ENCODE data around the gene NCAM1. TPM values are rescaled to one million over a fixed set of nuclear protein-coding genes. Genes with fewer than 3 reads are reported as not detected.

The NCAM1 gene
- total RNA-seq, 2 donors from 2014 or later = 0.40 to 0.44 TPM

GRCh38 chr11:113016905-113017304 lies 55.7 kb downstream of the NCAM1 start:
- Mint-ChIP-seq H3K27me3 (peaks cover 15% of the 10 kb centered on the region), H3K36me3 (ENCODE audit: low read depth) (no peaks in the 10 kb centered on the region), H3K27ac (no peak overlapping the region), H3K4me1 (no peaks in the 10 kb centered on the region), H3K4me3 (no peak overlapping the region)
- no peaks in the 10 kb centered on the region for H3K9me3 ChIP-seq (ENCODE audit: control insufficient read depth, low read length, poor library complexity, severe bottlenecking)
- ATAC-seq (no peak), DNase-seq (no peak)

DNA sequence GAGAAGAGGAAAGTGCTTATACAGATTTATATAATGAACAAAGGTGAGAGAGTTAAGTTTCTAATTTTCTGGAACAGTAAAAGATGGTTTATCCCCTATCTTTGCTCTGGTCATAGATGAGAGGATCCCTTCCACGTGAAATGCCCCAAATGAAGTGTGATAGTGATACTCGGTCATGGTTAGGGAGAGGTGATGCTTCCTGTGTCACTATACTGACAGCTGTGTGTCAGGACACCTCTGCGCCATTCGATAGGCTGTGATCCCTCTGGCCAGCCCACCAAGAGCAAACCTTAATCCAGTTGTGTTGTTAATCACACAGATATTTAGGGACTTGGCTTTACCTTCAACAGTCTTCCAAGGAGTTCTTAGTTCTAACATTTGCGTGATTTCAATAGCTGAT lies 57.7 kb downstream of the NCAM1 start:
- ATAC-seq = no peak
- H3K4me1 Mint-ChIP-seq = no peaks in the 10 kb centered on the region
- no peaks in the 10 kb centered on the region for H3K9me3 ChIP-seq (ENCODE audit: control insufficient read depth, low read length, poor library complexity, severe bottlenecking)

GRCh38 chr11:113019711-113020110 lies 58.5 kb downstream of the NCAM1 start:
- H3K27me3 Mint-ChIP-seq = peaks cover 14% of the 10 kb centered on the region
- no peak overlapping the region for H3K4me3 Mint-ChIP-seq
- DNase-seq (no peak), ATAC-seq (no peak)
- no peaks in the 10 kb centered on the region for H3K36me3 Mint-ChIP-seq (ENCODE audit: low read depth)
- H3K4me1 Mint-ChIP-seq = no peaks in the 10 kb centered on the region
- no peaks in the 10 kb centered on the region for H3K9me3 ChIP-seq (ENCODE audit: control insufficient read depth, low read length, poor library complexity, severe bottlenecking)
- no peak overlapping the region for H3K27ac Mint-ChIP-seq

More for the DNA sequence above, 57.7 kb downstream of the NCAM1 start:
- H3K4me3 Mint-ChIP-seq = no peak overlapping the region
- peaks cover 15% of the 10 kb centered on the region for H3K27me3 Mint-ChIP-seq
- no peak overlapping the region for H3K27ac Mint-ChIP-seq
- no peak for DNase-seq
- no peaks in the 10 kb centered on the region for H3K36me3 Mint-ChIP-seq (ENCODE audit: low read depth)

DNA sequence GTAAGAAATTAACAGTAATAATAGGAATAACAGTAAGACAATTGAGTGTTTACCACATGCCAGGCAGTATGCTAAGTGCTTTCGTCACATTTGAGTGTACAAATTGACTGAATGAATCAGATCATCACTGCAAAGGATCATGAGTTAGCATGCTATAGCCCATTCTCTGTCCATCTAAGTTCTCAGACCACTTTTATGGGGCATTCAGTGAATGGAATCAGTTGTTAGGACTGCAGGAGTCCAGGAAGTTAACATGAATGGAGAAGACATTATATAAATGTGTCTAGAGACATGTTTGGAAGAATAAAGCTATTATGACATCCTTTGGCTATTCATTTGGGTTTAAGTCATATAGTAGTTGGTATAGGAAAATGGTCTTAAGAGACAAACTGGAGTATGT lies 59.9 kb downstream of the NCAM1 start:
- no peaks in the 10 kb centered on the region for H3K9me3 ChIP-seq (ENCODE audit: control insufficient read depth, low read length, poor library complexity, severe bottlenecking)
- no peak for ATAC-seq
- no peak overlapping the region for H3K27ac Mint-ChIP-seq
- no peaks in the 10 kb centered on the region for H3K36me3 Mint-ChIP-seq (ENCODE audit: low read depth)
- H3K27me3 Mint-ChIP-seq = peaks cover 18% of the 10 kb centered on the region
- H3K4me3 Mint-ChIP-seq = no peak overlapping the region
- no peaks in the 10 kb centered on the region for H3K4me1 Mint-ChIP-seq
- DNase-seq = no peak

DNA sequence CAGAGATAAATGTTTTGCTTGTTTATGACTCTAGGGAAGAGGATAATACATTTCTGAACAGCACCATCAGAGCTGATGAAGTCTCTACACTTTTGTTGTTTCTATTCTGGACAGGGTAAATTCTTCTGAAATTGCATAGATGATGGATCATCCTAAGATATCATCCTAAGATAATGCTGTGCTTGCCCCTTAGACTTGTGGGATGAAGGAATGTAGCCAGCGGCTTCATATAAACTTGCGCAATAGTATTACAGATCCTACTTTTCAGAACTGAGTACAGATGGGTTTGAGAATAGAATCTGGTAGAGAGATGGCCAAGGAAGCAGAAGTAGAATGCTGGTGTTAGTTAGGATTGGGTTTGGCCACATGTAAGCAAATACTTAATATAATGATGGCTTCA lies 61.0 kb downstream of the NCAM1 start:
- no peak overlapping the region for H3K4me3 Mint-ChIP-seq
- no peaks in the 10 kb centered on the region for H3K36me3 Mint-ChIP-seq (ENCODE audit: low read depth)
- ATAC-seq (no peak), DNase-seq (no peak)
- H3K9me3 ChIP-seq (ENCODE audit: control insufficient read depth, low read length, poor library complexity, severe bottlenecking) = no peaks in the 10 kb centered on the region
- H3K27ac Mint-ChIP-seq = no peak overlapping the region
- H3K4me1 Mint-ChIP-seq = no peaks in the 10 kb centered on the region
- H3K27me3 Mint-ChIP-seq = peaks cover 16% of the 10 kb centered on the region

DNA sequence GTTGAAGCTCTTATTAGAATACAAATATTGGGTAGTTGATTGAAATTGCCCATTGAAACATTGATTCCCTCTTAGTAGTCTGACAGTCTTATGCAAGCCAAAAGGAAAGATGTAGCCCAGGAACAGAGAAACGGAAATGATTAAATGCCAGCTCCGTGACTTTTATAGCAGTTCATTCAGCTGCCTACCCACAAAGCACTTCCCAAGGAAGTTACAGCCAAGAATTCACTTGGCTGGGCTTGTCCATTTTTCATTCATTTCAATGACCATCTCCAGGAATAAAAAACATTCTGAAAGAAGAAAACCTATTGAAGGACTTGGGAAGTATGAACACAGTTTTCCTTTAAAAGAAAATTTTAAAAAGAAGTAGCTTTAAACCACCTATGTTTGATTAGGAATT lies 62.0 kb downstream of the NCAM1 start:
- H3K4me1 Mint-ChIP-seq = no peaks in the 10 kb centered on the region
- no peaks in the 10 kb centered on the region for H3K36me3 Mint-ChIP-seq (ENCODE audit: low read depth)
- H3K27ac Mint-ChIP-seq = no peak overlapping the region
- H3K4me3 Mint-ChIP-seq = no peak overlapping the region
- DNase-seq (no peak), ATAC-seq (no peak)
- H3K9me3 ChIP-seq (ENCODE audit: control insufficient read depth, low read length, poor library complexity, severe bottlenecking) = no peaks in the 10 kb centered on the region
- H3K27me3 Mint-ChIP-seq = peaks cover 21% of the 10 kb centered on the region

- H3K4me1 Mint-ChIP-seq = no peaks in the 10 kb centered on the region
- DNase-seq (no peak), ATAC-seq (no peak)
- H3K27me3 Mint-ChIP-seq = peaks cover 21% of the 10 kb centered on the region
- no peak overlapping the region for H3K27ac Mint-ChIP-seq
- H3K36me3 Mint-ChIP-seq (ENCODE audit: low read depth) = no peaks in the 10 kb centered on the region
- H3K9me3 ChIP-seq (ENCODE audit: control insufficient read depth, low read length, poor library complexity, severe bottlenecking) = no peaks in the 10 kb centered on the region
- H3K4me3 Mint-ChIP-seq = no peak overlapping the region
Observed at GRCh38 chr11:113023986-113024385, 62.8 kb downstream of the NCAM1 start.

GRCh38 chr11:113026778-113027177 lies 65.6 kb downstream of the NCAM1 start:
- ATAC-seq (no peak), DNase-seq (no peak)
- no peak overlapping the region for H3K4me3 Mint-ChIP-seq
- no peak overlapping the region for H3K27ac Mint-ChIP-seq
- H3K4me1 Mint-ChIP-seq = no peaks in the 10 kb centered on the region
- no peaks in the 10 kb centered on the region for H3K9me3 ChIP-seq (ENCODE audit: control insufficient read depth, low read length, poor library complexity, severe bottlenecking)
- H3K36me3 Mint-ChIP-seq (ENCODE audit: low read depth) = no peaks in the 10 kb centered on the region
- H3K27me3 Mint-ChIP-seq = peaks cover 27% of the 10 kb centered on the region

- no peak for DNase-seq
- H3K27ac Mint-ChIP-seq = no peak overlapping the region
- ATAC-seq = no peak
- no peaks in the 10 kb centered on the region for H3K4me1 Mint-ChIP-seq
- H3K9me3 ChIP-seq (ENCODE audit: control insufficient read depth, low read length, poor library complexity, severe bottlenecking) = no peaks in the 10 kb centered on the region
- peaks cover 6% of the 10 kb centered on the region for H3K27me3 Mint-ChIP-seq
- no peak overlapping the region for H3K4me3 Mint-ChIP-seq
- H3K36me3 Mint-ChIP-seq (ENCODE audit: low read depth) = peaks cover 2% of the 10 kb centered on the region
Observed at GRCh38 chr11:113034576-113034975, 73.4 kb downstream of the NCAM1 start.

DNA sequence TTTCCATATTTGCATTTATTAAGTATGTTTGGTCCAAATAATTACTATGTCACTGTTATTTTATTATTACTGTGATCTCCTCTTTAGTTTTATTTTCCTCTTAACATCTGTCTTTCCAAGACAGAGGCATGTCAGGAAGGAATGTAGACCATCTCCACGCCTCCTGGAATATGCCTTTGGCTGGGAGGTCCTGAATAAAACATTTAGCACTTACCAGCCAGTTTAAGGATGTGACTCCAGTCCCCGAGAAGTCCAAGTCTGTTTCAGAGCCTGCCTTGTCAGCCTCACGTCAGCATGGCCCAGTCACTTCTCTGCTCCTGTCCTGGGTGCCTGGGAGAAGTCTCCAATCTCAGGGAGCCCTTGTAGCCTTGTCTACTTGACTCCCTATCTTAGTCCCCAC lies 74.5 kb downstream of the NCAM1 start:
- H3K27me3 Mint-ChIP-seq = no peaks in the 10 kb centered on the region
- H3K4me3 Mint-ChIP-seq = no peak overlapping the region
- H3K27ac Mint-ChIP-seq = no peak overlapping the region
- ATAC-seq (no peak), DNase-seq (no peak)
- H3K9me3 ChIP-seq (ENCODE audit: control insufficient read depth, low read length, poor library complexity, severe bottlenecking) = no peaks in the 10 kb centered on the region
- no peaks in the 10 kb centered on the region for H3K4me1 Mint-ChIP-seq
- peaks cover 2% of the 10 kb centered on the region for H3K36me3 Mint-ChIP-seq (ENCODE audit: low read depth)

- ATAC-seq (no peak), DNase-seq (no peak)
- Mint-ChIP-seq H3K4me3 (no peak overlapping the region), H3K4me1 (no peaks in the 10 kb centered on the region), H3K36me3 (ENCODE audit: low read depth) (no peaks in the 10 kb centered on the region), H3K27me3 (peaks cover 11% of the 10 kb centered on the region), H3K27ac (no peak overlapping the region)
- H3K9me3 ChIP-seq (ENCODE audit: control insufficient read depth, low read length, poor library complexity, severe bottlenecking) = peaks cover 3% of the 10 kb centered on the region
Observed at GRCh38 chr11:113043698-113044097, 82.5 kb downstream of the NCAM1 start.

DNA sequence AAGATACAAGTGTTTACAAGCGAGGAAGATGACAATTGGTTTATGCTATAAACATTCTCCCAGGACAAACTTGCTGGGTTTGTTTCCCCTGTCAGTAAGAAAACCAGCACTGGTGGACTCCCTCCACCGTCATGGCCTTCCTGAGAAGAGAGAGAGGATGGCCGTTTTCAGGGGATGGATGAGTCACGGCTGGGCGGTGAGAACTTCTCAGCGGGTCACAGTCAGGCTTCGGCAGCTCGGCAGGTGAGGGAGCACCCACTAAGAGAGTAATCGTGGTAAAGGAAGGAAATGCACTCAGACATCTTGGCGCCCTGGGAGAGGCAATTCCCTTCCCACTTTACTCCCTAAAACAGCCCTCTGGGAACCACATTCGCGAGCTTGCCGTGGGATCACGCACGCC lies 83.9 kb downstream of the NCAM1 start:
- Mint-ChIP-seq H3K27me3 (peaks cover 11% of the 10 kb centered on the region), H3K27ac (no peak overlapping the region), H3K4me3 (no peak overlapping the region), H3K4me1 (no peaks in the 10 kb centered on the region), H3K36me3 (ENCODE audit: low read depth) (no peaks in the 10 kb centered on the region)
- ATAC-seq (no peak), DNase-seq (no peak)
- peaks cover 3% of the 10 kb centered on the region for H3K9me3 ChIP-seq (ENCODE audit: control insufficient read depth, low read length, poor library complexity, severe bottlenecking)

DNA sequence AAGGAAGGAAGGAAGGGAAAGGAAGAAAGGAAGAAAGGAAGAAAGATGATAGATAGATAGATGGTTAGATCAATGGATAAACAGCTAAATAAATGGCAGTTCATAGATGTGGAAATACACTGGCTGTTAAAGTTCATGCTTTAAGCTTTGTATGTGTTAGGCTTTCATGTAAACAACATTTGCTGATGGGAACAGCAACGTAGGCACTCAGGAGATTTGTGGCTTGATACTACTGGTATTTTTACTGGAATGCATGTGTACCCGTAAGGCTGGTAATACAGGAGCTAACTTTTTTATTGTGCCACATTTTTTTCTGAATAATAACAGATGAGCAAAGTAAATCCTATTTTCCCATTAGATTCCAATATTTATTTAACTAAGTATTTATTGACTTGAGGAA lies 85.6 kb downstream of the NCAM1 start:
- no peaks in the 10 kb centered on the region for H3K4me1 Mint-ChIP-seq
- H3K4me3 Mint-ChIP-seq = no peak overlapping the region
- H3K27ac Mint-ChIP-seq = no peak overlapping the region
- DNase-seq (no peak), ATAC-seq (no peak)
- no peaks in the 10 kb centered on the region for H3K36me3 Mint-ChIP-seq (ENCODE audit: low read depth)
- peaks cover 11% of the 10 kb centered on the region for H3K27me3 Mint-ChIP-seq
- peaks cover 3% of the 10 kb centered on the region for H3K9me3 ChIP-seq (ENCODE audit: control insufficient read depth, low read length, poor library complexity, severe bottlenecking)

GRCh38 chr11:113048820-113049768 lies 87.9 kb downstream of the NCAM1 start:
- no peaks in the 10 kb centered on the region for H3K36me3 Mint-ChIP-seq (ENCODE audit: low read depth)

More at GRCh38 chr11:113048820-113049768, 87.9 kb downstream of the NCAM1 start:
- H3K4me3 Mint-ChIP-seq = no peak overlapping the region
- ATAC-seq (no peak), DNase-seq (no peak)
- no peak overlapping the region for H3K27ac Mint-ChIP-seq
- no peaks in the 10 kb centered on the region for H3K4me1 Mint-ChIP-seq
- peaks cover 4% of the 10 kb centered on the region for H3K27me3 Mint-ChIP-seq
- H3K9me3 ChIP-seq (ENCODE audit: control insufficient read depth, low read length, poor library complexity, severe bottlenecking) = peaks cover 3% of the 10 kb centered on the region

Measured in T-helper 17 cell (primary cell).